Liver (tissue), 9 donors: ENCODE measurements around the gene TNFSF12. TPM values are rescaled to one million over a fixed set of nuclear protein-coding genes. Genes with fewer than 3 reads are reported as not detected.

Source experiments
- DNase-seq: peaks from one replicate; pipeline ENCODE4 v3.0.0-alpha.2; 2017; ENCODE audit warnings: low spot score
- H3K27ac ChIP-seq, 2 donors: one replicate each; pipeline ENCODE4 v1.7.0; 2013; ENCODE audit warnings: inconsistent platforms in 2 of 2, low read length in 2 of 2, control low read depth in 1 of 2, low read depth in 1 of 2, mild to moderate bottlenecking in 1 of 2
- H3K27me3 ChIP-seq, 4 donors: one replicate each; pipeline versions ENCODE4 v1.6.1 to v1.7.0; 2013; ENCODE audit warnings: low read length in 3 of 4, inconsistent platforms in 1 of 4, mild to moderate bottlenecking in 1 of 4, moderate library complexity in 1 of 4; ENCODE audit not compliant: control insufficient read depth in 4 of 4, insufficient read depth in 4 of 4
- H3K36me3 ChIP-seq, 4 donors: one replicate each; pipeline versions ENCODE4 v1.6.1 to v1.7.0; 2013; ENCODE audit warnings: low read length in 3 of 4, mild to moderate bottlenecking in 3 of 4, low read depth in 1 of 4, moderate library complexity in 1 of 4; ENCODE audit not compliant: control insufficient read depth in 4 of 4, insufficient read depth in 3 of 4
- H3K4me1 ChIP-seq, 4 donors: one replicate each; pipeline versions ENCODE4 v1.6.1 to v1.7.0; 2013; ENCODE audit warnings: low read length in 3 of 4, mild to moderate bottlenecking in 3 of 4, moderate library complexity in 1 of 4; ENCODE audit not compliant: control insufficient read depth in 4 of 4, insufficient read depth in 4 of 4
- H3K4me3 ChIP-seq, 3 donors: one replicate each; pipeline versions ENCODE4 v1.6.1 to v1.7.0; 2013; ENCODE audit warnings: low read length in 3 of 3, control low read depth in 1 of 3, low read depth in 1 of 3, mild to moderate bottlenecking in 1 of 3
- H3K9ac ChIP-seq, 2 donors: one replicate each; pipeline ENCODE4 v1.7.0; 2013; ENCODE audit warnings: low read length in 2 of 2, mild to moderate bottlenecking in 2 of 2, moderate library complexity in 2 of 2, control low read depth in 1 of 2, low read depth in 1 of 2
- H3K9me3 ChIP-seq, 4 donors: one replicate each; pipeline versions ENCODE4 v1.6.1 to v1.7.0; 2013; ENCODE audit warnings: low read length in 3 of 4; ENCODE audit not compliant: control insufficient read depth in 4 of 4
- CTCF ChIP-seq: fragments of 150-350 bp; IDR thresholded peaks from 2 replicates; pipeline ENCODE4 v1.5.1; 2017; ENCODE audit warnings: improper control_type of control experiment, low read depth, low read length; ENCODE audit not compliant: missing input control
- FOXA1 ChIP-seq: IDR thresholded peaks from 2 replicates; pipeline ENCODE4 v1.6.1; 2016; ENCODE audit warnings: antibody characterized with exemption
- FOXA2 ChIP-seq: IDR thresholded peaks from 2 replicates; pipeline ENCODE4 v1.6.1; 2016; ENCODE audit warnings: antibody characterized with exemption
- GABPA ChIP-seq, 2 donors: IDR thresholded peaks in 1 of 2; conservative IDR thresholded peaks in 1 of 2; 2 replicates each; pipeline ENCODE4 v1.6.1; 2016; ENCODE audit warnings: antibody characterized with exemption in 2 of 2, mild to moderate bottlenecking in 1 of 2, moderate library complexity in 1 of 2
- HNF4A ChIP-seq, 2 donors: conservative IDR thresholded peaks; 2 replicates each; pipeline ENCODE4 v1.6.1; 2016; ENCODE audit warnings: antibody characterized with exemption in 2 of 2, mild to moderate bottlenecking in 2 of 2
- HNF4G ChIP-seq: IDR thresholded peaks from 2 replicates; pipeline ENCODE4 v1.6.1; 2016; ENCODE audit warnings: antibody characterized with exemption
- JUND ChIP-seq, 2 donors: IDR thresholded peaks; 2 replicates each; pipeline ENCODE4 v1.6.1; 2016; ENCODE audit warnings: antibody characterized with exemption in 2 of 2
- NR2F2 ChIP-seq: IDR thresholded peaks from 2 replicates; pipeline ENCODE4 v1.6.1; 2016; ENCODE audit warnings: antibody characterized with exemption
- RAD21 ChIP-seq, 2 donors: IDR thresholded peaks; 2 replicates each; pipeline ENCODE4 v1.6.1; 2016; ENCODE audit warnings: antibody characterized with exemption in 2 of 2, mild to moderate bottlenecking in 2 of 2
- RXRA ChIP-seq, 2 donors: IDR thresholded peaks; 2 replicates each; pipeline ENCODE4 v1.6.1; 2017 to 2018; ENCODE audit warnings: antibody characterized with exemption in 2 of 2, mild to moderate bottlenecking in 1 of 2
- SP1 ChIP-seq: IDR thresholded peaks from 2 replicates; pipeline ENCODE4 v1.6.1; 2018; ENCODE audit warnings: antibody characterized with exemption, mild to moderate bottlenecking
- TAF1 ChIP-seq: conservative IDR thresholded peaks from 2 replicates; pipeline ENCODE4 v1.6.1; 2016; ENCODE audit warnings: antibody characterized with exemption, mild to moderate bottlenecking
- YY1 ChIP-seq: IDR thresholded peaks from 2 replicates; pipeline ENCODE4 v1.6.1; 2016; ENCODE audit warnings: antibody characterized with exemption, mild to moderate bottlenecking
- WGBS: extraction: QIAGEN DNeasy Blood & Tissue Kit; methylation state at CpG from one replicate; pipeline ENCODE4 v1.1.7; 2013; 5-methylcytosine and 5-hydroxymethylcytosine counted together
- polyA plus RNA-seq, 2 donors: library from polyadenylated mRNA; stranded (reverse) in 1 of 2; unstranded in 1 of 2; fragments of 200-250 nt in 1 of 2; fragments of >200 nt in 1 of 2; fragmentation: Nextera tagmentation in 1 of 2; extraction: Ambion mirVana in 1 of 2; gene quantifications; one replicate each; pipeline versions ENCODE4 v1.2.1 to v1.2.3, GENCODE V29; 2013 to 2015
- total RNA-seq, 2 donors: library from RNA; depleted of rRNA; stranded (reverse); fragments of >200 nt; gene quantifications; one replicate each; pipeline ENCODE4 v1.2.3, GENCODE V29; 2014
- TF ChIP-seq, protein P1 (sequence below): IDR thresholded peaks from 2 replicates; pipeline ENCODE4 v1.6.1; 2016; ENCODE audit warnings: antibody characterized with exemption
- TF ChIP-seq, protein P2 (sequence below): IDR thresholded peaks from 2 replicates; pipeline ENCODE4 v1.6.1; 2016; ENCODE audit warnings: antibody characterized with exemption
- TF ChIP-seq, protein P3 (sequence below): IDR thresholded peaks from 2 replicates; pipeline ENCODE4 v1.6.1; 2016; ENCODE audit warnings: antibody characterized with exemption, mild to moderate bottlenecking
- TF ChIP-seq, protein P4 (sequence below): IDR thresholded peaks from 2 replicates; pipeline ENCODE4 v1.6.1; 2016; ENCODE audit warnings: antibody characterized with exemption
- donor health status: healthy.
- donor health status: healthy.
- donor health status: healthy.
- donor health status: healthy.
- donor health status: healthy.

TNFSF12 gene
- total and polyA plus RNA-seq, 4 donors, result 4.2 to 13.1 (median 5.4) TPM

- no peaks in the 10 kb centered on the region for H3K9me3 ChIP-seq
- no peak overlapping the region for H3K9ac ChIP-seq
- TF ChIP-seq RAD21 (IDR thresholded peaks at IDR 0.05), result peak; percentile 90 to 91
- TF ChIP-seq, protein P1, sequence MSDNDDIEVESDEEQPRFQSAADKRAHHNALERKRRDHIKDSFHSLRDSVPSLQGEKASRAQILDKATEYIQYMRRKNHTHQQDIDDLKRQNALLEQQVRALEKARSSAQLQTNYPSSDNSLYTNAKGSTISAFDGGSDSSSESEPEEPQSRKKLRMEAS, result peak; percentile 21
- TF ChIP-seq HNF4A (conservative IDR thresholded peaks at IDR 0.05), result peak; percentile 22 to 53
- no peak for TF ChIP-seq NR2F2
- TF ChIP-seq YY1, result peak; percentile 67
- TF ChIP-seq SP1, result peak; percentile 47
- peak in 1 of 2 donors; percentile 14 for TF ChIP-seq RXRA (IDR thresholded peaks at IDR 0.05)
- peak; percentile 94 for TF ChIP-seq CTCF
- TF ChIP-seq TAF1, result no peak
- H3K27ac ChIP-seq, result peak overlapping the region; percentile 33 to 89
- peak; percentile 90 for DNase-seq
- WGBS, result under 1% methylated on average over 32 of the region's 32 CpGs
- peaks cover 4 to 20% (median 6%) of the 10 kb centered on the region in 4 donors for H3K36me3 ChIP-seq
- peak overlapping the region; percentile 50 to 85 (median 73) for H3K4me3 ChIP-seq
- H3K4me1 ChIP-seq, result peaks cover 10 to 55% (median 41%) of the 10 kb centered on the region in 4 donors
- H3K27me3 ChIP-seq, result no peaks in the 10 kb centered on the region
Observed at GRCh38 chr17:7561028-7561575, 12.2 kb downstream of the TNFSF12 start.

DNA sequence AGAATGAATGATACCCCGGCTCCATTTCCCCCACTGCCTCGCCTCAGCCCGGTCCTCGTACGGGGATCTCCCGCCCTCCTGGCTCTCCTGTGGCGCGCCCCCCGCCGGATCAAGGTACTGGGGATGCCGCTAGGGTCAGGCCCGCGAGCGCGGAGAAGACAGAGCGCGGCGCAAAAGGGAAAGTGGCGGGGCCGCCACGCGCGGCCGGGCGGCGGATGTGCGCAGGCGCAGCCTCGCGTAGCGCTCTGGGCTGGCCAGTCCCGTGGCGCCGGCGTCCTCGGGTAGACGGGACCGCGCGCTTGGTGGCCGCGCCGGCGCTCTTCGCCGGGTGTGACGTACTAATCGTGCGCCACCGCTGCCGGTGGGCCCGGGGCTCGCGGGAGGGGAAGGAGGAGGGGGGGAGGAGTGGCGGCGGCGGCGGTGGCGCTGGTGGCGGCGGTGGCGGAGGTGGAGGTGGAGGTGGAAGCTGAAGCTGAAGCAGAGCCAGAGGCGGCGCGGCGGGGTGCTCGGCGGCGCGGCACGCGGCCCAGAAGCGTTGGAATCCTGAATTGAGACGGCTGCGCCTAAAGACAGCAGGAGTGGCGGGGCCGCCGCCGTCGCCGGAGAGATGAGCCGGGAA, 12.8 kb downstream of the TNFSF12 start, which contains the start of gene SENP3:
Gene SENP3, plus strand, starts transcription at position 331 of the 619 bp plus-strand sequence. CDS start 1,158 bp downstream, outside the sequence.
- under 1% methylated on average over 82 of the region's 82 CpGs for WGBS
- peaks cover 10 to 55% (median 41%) of the 10 kb centered on the region in 4 donors for H3K4me1 ChIP-seq

DNA sequence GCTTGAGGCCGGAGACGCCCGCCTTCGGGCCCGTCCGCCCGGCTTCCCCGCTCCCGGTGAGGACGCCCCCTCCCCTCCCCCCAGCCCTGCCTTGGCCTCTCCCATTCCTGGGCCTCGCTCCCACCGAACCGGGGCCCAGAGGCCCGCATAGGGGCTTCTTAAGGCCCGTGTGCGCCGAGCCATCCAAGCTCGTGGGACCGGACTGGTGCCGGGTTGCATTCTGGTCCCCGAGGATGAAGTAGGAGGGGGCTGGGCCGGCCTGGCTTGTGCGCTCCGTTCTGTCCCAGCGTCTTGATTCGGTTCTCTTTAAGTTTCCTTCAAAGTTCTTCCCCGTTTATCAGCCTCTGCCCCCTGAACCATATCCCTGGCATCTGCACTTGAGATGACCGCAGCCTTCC, 13.3 kb downstream of the TNFSF12 start:
- peak overlapping the region in 1 of 2 donors; percentile 67 for H3K9ac ChIP-seq
- H3K4me1 ChIP-seq, result peaks cover 10 to 55% (median 41%) of the 10 kb centered on the region in 4 donors
- peak overlapping the region; percentile 33 to 89 for H3K27ac ChIP-seq
- no peak for DNase-seq
- no peaks in the 10 kb centered on the region for H3K9me3 ChIP-seq
- H3K27me3 ChIP-seq, result no peaks in the 10 kb centered on the region
- 1% methylated on average over 28 of the region's 28 CpGs for WGBS
- H3K36me3 ChIP-seq, result peaks cover 4 to 25% (median 12%) of the 10 kb centered on the region in 4 donors
- peak overlapping the region; percentile 50 to 85 (median 68) for H3K4me3 ChIP-seq
- TF ChIP-seq GABPA (IDR thresholded peaks at IDR 0.05 in 1 of 2, conservative IDR thresholded peaks at IDR 0.05 in 1 of 2), result no peak
- no peak for TF ChIP-seq FOXA1
- TF ChIP-seq, protein P2, sequence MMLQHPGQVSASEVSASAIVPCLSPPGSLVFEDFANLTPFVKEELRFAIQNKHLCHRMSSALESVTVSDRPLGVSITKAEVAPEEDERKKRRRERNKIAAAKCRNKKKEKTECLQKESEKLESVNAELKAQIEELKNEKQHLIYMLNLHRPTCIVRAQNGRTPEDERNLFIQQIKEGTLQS, result no peak
- no peak for TF ChIP-seq RAD21 (IDR thresholded peaks at IDR 0.05)
- TF ChIP-seq NR2F2, result no peak
- TF ChIP-seq SP1, result no peak
- no peak for TF ChIP-seq TAF1
- TF ChIP-seq, protein P3, sequence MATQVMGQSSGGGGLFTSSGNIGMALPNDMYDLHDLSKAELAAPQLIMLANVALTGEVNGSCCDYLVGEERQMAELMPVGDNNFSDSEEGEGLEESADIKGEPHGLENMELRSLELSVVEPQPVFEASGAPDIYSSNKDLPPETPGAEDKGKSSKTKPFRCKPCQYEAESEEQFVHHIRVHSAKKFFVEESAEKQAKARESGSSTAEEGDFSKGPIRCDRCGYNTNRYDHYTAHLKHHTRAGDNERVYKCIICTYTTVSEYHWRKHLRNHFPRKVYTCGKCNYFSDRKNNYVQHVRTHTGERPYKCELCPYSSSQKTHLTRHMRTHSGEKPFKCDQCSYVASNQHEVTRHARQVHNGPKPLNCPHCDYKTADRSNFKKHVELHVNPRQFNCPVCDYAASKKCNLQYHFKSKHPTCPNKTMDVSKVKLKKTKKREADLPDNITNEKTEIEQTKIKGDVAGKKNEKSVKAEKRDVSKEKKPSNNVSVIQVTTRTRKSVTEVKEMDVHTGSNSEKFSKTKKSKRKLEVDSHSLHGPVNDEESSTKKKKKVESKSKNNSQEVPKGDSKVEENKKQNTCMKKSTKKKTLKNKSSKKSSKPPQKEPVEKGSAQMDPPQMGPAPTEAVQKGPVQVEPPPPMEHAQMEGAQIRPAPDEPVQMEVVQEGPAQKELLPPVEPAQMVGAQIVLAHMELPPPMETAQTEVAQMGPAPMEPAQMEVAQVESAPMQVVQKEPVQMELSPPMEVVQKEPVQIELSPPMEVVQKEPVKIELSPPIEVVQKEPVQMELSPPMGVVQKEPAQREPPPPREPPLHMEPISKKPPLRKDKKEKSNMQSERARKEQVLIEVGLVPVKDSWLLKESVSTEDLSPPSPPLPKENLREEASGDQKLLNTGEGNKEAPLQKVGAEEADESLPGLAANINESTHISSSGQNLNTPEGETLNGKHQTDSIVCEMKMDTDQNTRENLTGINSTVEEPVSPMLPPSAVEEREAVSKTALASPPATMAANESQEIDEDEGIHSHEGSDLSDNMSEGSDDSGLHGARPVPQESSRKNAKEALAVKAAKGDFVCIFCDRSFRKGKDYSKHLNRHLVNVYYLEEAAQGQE, result no peak
- TF ChIP-seq, protein P4, sequence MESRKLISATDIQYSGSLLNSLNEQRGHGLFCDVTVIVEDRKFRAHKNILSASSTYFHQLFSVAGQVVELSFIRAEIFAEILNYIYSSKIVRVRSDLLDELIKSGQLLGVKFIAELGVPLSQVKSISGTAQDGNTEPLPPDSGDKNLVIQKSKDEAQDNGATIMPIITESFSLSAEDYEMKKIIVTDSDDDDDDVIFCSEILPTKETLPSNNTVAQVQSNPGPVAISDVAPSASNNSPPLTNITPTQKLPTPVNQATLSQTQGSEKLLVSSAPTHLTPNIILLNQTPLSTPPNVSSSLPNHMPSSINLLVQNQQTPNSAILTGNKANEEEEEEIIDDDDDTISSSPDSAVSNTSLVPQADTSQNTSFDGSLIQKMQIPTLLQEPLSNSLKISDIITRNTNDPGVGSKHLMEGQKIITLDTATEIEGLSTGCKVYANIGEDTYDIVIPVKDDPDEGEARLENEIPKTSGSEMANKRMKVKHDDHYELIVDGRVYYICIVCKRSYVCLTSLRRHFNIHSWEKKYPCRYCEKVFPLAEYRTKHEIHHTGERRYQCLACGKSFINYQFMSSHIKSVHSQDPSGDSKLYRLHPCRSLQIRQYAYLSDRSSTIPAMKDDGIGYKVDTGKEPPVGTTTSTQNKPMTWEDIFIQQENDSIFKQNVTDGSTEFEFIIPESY, result no peak
- TF ChIP-seq, protein P1, result no peak
- TF ChIP-seq HNF4G, result no peak
- TF ChIP-seq JUND (IDR thresholded peaks at IDR 0.05), result no peak
- no peak for TF ChIP-seq HNF4A (conservative IDR thresholded peaks at IDR 0.05)

More for the DNA sequence above, 12.8 kb downstream of the TNFSF12 start, which contains the start of gene SENP3:
- peak within 1 kb of the TSS; percentile 50 to 85 (median 73) for H3K4me3 ChIP-seq
- no peaks in the 10 kb centered on the region for H3K9me3 ChIP-seq
- no peaks in the 10 kb centered on the region for H3K27me3 ChIP-seq
- TF ChIP-seq FOXA2, result no peak
- TF ChIP-seq GABPA (IDR thresholded peaks at IDR 0.05 in 1 of 2, conservative IDR thresholded peaks at IDR 0.05 in 1 of 2), result peak in 1 of 2 donors; percentile 80
- H3K9ac ChIP-seq, result peak within 1 kb of the TSS in 1 of 2 donors; percentile 67
- peaks cover 4 to 20% (median 7%) of the 10 kb centered on the region in 4 donors for H3K36me3 ChIP-seq
- H3K27ac ChIP-seq, result peak within 1 kb of the TSS; percentile 33 to 89
- peak; percentile 88 for DNase-seq
